HEK293 (cell line): ENCODE results near the gene TMEM91.

Experiments used
- GFI1B ChIP-seq: fragments of 450-650 bp; formaldehyde crosslinking; IDR thresholded peaks from 2 replicates; pipeline ENCODE4 v1.5.1; 2016; ENCODE audit warnings: missing biosample characterization, missing genetic modification characterization
- IKZF3 ChIP-seq: fragments of 450-650 bp; IDR thresholded peaks from 2 replicates; pipeline ENCODE4 v1.5.0; 2018; ENCODE audit warnings: missing biosample characterization, mild to moderate bottlenecking, missing genetic modification characterization, moderate library complexity
- KLF7 ChIP-seq: fragments of 450-650 bp; formaldehyde crosslinking; IDR thresholded peaks from 2 replicates; pipeline ENCODE4 v1.5.1; 2016; ENCODE audit warnings: missing biosample characterization, missing genetic modification characterization, borderline replicate concordance
- MZF1 ChIP-seq: fragments of 450-650 bp; formaldehyde crosslinking; IDR thresholded peaks from 2 replicates; pipeline ENCODE4 v1.5.1; 2017; ENCODE audit warnings: missing biosample characterization, missing genetic modification characterization, borderline replicate concordance
- OVOL3 ChIP-seq: fragments of 450-650 bp; formaldehyde crosslinking; IDR thresholded peaks from 2 replicates; pipeline ENCODE4 v1.5.1; 2016; ENCODE audit warnings: missing biosample characterization, missing genetic modification characterization
- PRDM1 ChIP-seq: fragments of 450-650 bp; formaldehyde crosslinking; IDR thresholded peaks from 2 replicates; pipeline ENCODE4; 2016; ENCODE audit warnings: missing biosample characterization, missing genetic modification characterization
- REST ChIP-seq: fragments of 450-650 bp; formaldehyde crosslinking; IDR thresholded peaks from 2 replicates; pipeline ENCODE4 v1.5.1; 2016; ENCODE audit warnings: missing biosample characterization, missing genetic modification characterization
- ZNF112 ChIP-seq: fragments of 450-650 bp; formaldehyde crosslinking; IDR thresholded peaks from 2 replicates; pipeline ENCODE4 v1.5.0; 2017; ENCODE audit warnings: missing biosample characterization, missing genetic modification characterization
- ZNF155 ChIP-seq: fragments of 450-650 bp; formaldehyde crosslinking; IDR thresholded peaks from 2 replicates; pipeline ENCODE4 v1.5.1; 2016; ENCODE audit warnings: missing biosample characterization, missing genetic modification characterization
- ZNF214 ChIP-seq: fragments of 450-650 bp; formaldehyde crosslinking; IDR thresholded peaks from 2 replicates; pipeline ENCODE4 v1.5.1; 2017; ENCODE audit warnings: missing biosample characterization, mild to moderate bottlenecking, missing genetic modification characterization, borderline replicate concordance
- ZNF23 ChIP-seq: fragments of 450-650 bp; formaldehyde crosslinking; IDR thresholded peaks from 2 replicates; pipeline ENCODE4 v1.5.1; 2016; ENCODE audit warnings: missing biosample characterization, missing genetic modification characterization, borderline replicate concordance
- ZNF24 ChIP-seq: fragments of 450-650 bp; formaldehyde crosslinking; IDR thresholded peaks from 2 replicates; pipeline ENCODE4 v1.5.1; 2016; ENCODE audit warnings: missing biosample characterization, missing genetic modification characterization
- ZNF248 ChIP-seq: fragments of 450-650 bp; formaldehyde crosslinking; IDR thresholded peaks from 2 replicates; pipeline ENCODE4 v1.5.1; 2017; ENCODE audit warnings: missing biosample characterization, missing genetic modification characterization
- ZNF266 ChIP-seq: fragments of 450-650 bp; formaldehyde crosslinking; IDR thresholded peaks from 2 replicates; pipeline ENCODE4 v1.5.1; 2016; ENCODE audit warnings: missing biosample characterization, missing genetic modification characterization, low read depth
- ZNF341 ChIP-seq: fragments of 450-650 bp; formaldehyde crosslinking; IDR thresholded peaks from 2 replicates; pipeline ENCODE4; 2016; ENCODE audit warnings: low read depth, missing biosample characterization, missing genetic modification characterization
- ZNF37A ChIP-seq: fragments of 450-650 bp; IDR thresholded peaks from 2 replicates; pipeline ENCODE4 v1.5.1; 2018; ENCODE audit warnings: missing biosample characterization, missing genetic modification characterization
- ZNF404 ChIP-seq: fragments of 450-650 bp; formaldehyde crosslinking; IDR thresholded peaks from 2 replicates; pipeline ENCODE4 v1.5.1; 2017; ENCODE audit warnings: missing biosample characterization, missing genetic modification characterization
- ZNF433 ChIP-seq: fragments of 450-650 bp; formaldehyde crosslinking; IDR thresholded peaks from 2 replicates; pipeline ENCODE4 v1.5.1; 2016; ENCODE audit warnings: missing biosample characterization, missing genetic modification characterization, low read depth
- ZNF548 ChIP-seq: fragments of 450-650 bp; formaldehyde crosslinking; IDR thresholded peaks from 2 replicates; pipeline ENCODE4 v1.5.1; 2016; ENCODE audit warnings: missing biosample characterization, missing genetic modification characterization
- ZNF549 ChIP-seq: fragments of 450-650 bp; IDR thresholded peaks from 2 replicates; pipeline ENCODE4 v1.5.1; 2018; ENCODE audit warnings: missing biosample characterization, missing genetic modification characterization, mild to moderate bottlenecking, inconsistent platforms, moderate library complexity
- ZNF580 ChIP-seq: fragments of 450-650 bp; formaldehyde crosslinking; IDR thresholded peaks from 2 replicates; pipeline ENCODE4 v1.5.1; 2016; ENCODE audit warnings: missing biosample characterization, missing genetic modification characterization
- ZNF600 ChIP-seq: fragments of 450-650 bp; formaldehyde crosslinking; IDR thresholded peaks from 2 replicates; pipeline ENCODE4 v1.5.1; 2016; ENCODE audit warnings: missing biosample characterization, missing genetic modification characterization
- TF ChIP-seq, protein P1 (sequence below): fragments of 450-650 bp; formaldehyde crosslinking; IDR thresholded peaks from 2 replicates; pipeline ENCODE4 v1.5.1; 2016; ENCODE audit warnings: missing biosample characterization, missing genetic modification characterization
- TF ChIP-seq, protein P2 (sequence below): fragments of 450-650 bp; formaldehyde crosslinking; IDR thresholded peaks from 2 replicates; pipeline ENCODE4 v1.5.1; 2016; ENCODE audit warnings: missing biosample characterization, missing genetic modification characterization
- TF ChIP-seq, protein P3 (sequence below): fragments of 450-650 bp; formaldehyde crosslinking; optimal IDR thresholded peaks from 2 replicates; pipeline ENCODE3; 2016; ENCODE audit warnings: missing biosample characterization, mild to moderate bottlenecking, missing genetic modification characterization
- TF ChIP-seq, protein P4 (sequence below): fragments of 450-650 bp; formaldehyde crosslinking; IDR thresholded peaks from 2 replicates; pipeline ENCODE4 v1.5.1; 2016; ENCODE audit warnings: missing biosample characterization, missing genetic modification characterization

Gene TMEM91

DNA sequence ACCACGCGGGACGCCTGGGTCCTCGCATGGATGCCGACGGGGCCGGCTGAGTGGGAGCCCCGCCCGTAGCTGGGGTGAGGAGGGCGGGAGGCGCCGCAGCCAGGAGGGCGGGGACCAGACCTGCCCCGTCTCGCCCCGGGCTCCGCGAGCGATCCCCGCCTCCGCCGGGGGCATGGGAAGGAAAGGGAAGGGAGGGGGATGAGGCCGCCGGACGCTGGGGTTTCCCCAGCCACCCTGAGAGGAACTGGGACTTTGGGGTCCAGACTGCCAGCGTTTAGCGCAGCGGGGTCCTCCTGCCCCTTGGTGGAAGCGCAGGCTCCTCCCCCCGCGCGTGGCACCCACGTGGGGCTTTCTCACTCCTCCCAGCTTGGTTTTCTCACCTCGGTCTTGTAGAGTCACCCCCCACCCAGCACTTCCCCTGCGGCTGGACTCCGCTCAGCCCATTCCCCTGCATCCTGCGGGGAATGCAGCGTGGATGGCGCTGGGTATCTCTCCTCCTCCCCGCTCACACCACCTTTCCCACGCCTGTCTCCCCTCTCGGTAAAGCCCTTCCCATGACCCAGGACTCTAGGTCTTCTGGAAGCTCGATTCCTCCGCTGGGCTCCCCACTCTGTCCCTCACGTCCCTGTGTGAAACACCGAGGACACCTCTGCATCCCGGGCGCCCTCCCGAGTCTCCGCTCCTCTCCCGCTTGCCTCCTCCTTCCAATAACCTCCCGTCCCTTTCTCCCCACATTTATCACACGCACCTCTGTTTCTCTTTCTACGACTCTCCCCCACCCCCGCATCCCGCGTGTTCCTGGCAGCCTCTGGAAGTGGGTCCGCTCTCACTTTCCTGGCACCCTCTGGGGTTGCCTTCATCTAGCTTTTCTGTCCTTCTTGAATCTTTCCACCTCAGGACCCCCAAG, 24.7 kb upstream of the TMEM91 start (continued):
- TF ChIP-seq KLF7 (tag by site-specific recombination) (peak; percentile 18; the same call in 1 of the 2 replicates), ZNF580 (tag by site-specific recombination) (no peak), GFI1B (tag by site-specific recombination) (no peak), PRDM1 (tag by site-specific recombination) (peak; percentile 96), ZNF548 (tag by site-specific recombination) (no peak), ZNF248 (tag by site-specific recombination) (no peak), ZNF24 (tag by site-specific recombination) (no peak), IKZF3 (tag by site-specific recombination) (peak; percentile 58; the same call in 1 of the 2 replicates), ZNF404 (no peak), ZNF214 (tag by site-specific recombination) (no peak), ZNF112 (tag by site-specific recombination) (no peak), MZF1 (tag by site-specific recombination) (peak; percentile 64; the same call in 1 of the 2 replicates), ZNF23 (tag by site-specific recombination) (no peak), ZNF433 (tag by site-specific recombination) (no peak), ZNF549 (tag by site-specific recombination) (no peak), OVOL3 (tag by site-specific recombination) (no peak), ZNF341 (peak; percentile 67), ZNF266 (tag by site-specific recombination) (no peak), ZNF600 (no peak), ZNF155 (no peak), REST (tag by site-specific recombination) (no peak), ZNF37A (tag by site-specific recombination) (no peak)
- TF ChIP-seq, protein P1, sequence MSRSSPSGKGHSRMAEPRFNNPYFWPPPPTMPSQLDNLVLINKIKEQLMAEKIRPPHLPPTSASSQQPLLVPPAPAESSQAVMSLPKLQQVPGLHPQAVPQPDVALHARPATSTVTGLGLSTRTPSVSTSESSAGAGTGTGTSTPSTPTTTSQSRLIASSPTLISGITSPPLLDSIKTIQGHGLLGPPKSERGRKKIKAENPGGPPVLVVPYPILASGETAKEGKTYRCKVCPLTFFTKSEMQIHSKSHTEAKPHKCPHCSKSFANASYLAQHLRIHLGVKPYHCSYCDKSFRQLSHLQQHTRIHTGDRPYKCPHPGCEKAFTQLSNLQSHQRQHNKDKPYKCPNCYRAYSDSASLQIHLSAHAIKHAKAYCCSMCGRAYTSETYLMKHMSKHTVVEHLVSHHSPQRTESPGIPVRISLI (tag by site-specific recombination): no peak
- TF ChIP-seq, protein P2, sequence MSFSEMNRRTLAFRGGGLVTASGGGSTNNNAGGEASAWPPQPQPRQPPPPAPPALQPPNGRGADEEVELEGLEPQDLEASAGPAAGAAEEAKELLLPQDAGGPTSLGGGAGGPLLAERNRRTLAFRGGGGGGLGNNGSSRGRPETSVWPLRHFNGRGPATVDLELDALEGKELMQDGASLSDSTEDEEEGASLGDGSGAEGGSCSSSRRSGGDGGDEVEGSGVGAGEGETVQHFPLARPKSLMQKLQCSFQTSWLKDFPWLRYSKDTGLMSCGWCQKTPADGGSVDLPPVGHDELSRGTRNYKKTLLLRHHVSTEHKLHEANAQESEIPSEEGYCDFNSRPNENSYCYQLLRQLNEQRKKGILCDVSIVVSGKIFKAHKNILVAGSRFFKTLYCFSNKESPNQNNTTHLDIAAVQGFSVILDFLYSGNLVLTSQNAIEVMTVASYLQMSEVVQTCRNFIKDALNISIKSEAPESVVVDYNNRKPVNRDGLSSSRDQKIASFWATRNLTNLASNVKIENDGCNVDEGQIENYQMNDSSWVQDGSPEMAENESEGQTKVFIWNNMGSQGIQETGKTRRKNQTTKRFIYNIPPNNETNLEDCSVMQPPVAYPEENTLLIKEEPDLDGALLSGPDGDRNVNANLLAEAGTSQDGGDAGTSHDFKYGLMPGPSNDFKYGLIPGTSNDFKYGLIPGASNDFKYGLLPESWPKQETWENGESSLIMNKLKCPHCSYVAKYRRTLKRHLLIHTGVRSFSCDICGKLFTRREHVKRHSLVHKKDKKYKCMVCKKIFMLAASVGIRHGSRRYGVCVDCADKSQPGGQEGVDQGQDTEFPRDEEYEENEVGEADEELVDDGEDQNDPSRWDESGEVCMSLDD (tag by site-specific recombination): 0 out of 2 replicates have a peak, but pooled peaks have one; percentile 26
- TF ChIP-seq, protein P3, sequence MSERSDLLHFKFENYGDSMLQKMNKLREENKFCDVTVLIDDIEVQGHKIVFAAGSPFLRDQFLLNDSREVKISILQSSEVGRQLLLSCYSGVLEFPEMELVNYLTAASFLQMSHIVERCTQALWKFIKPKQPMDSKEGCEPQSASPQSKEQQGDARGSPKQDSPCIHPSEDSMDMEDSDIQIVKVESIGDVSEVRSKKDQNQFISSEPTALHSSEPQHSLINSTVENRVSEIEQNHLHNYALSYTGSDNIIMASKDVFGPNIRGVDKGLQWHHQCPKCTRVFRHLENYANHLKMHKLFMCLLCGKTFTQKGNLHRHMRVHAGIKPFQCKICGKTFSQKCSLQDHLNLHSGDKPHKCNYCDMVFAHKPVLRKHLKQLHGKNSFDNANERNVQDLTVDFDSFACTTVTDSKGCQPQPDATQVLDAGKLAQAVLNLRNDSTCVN (tag by site-specific recombination): peak; percentile 29
- TF ChIP-seq, protein P4, sequence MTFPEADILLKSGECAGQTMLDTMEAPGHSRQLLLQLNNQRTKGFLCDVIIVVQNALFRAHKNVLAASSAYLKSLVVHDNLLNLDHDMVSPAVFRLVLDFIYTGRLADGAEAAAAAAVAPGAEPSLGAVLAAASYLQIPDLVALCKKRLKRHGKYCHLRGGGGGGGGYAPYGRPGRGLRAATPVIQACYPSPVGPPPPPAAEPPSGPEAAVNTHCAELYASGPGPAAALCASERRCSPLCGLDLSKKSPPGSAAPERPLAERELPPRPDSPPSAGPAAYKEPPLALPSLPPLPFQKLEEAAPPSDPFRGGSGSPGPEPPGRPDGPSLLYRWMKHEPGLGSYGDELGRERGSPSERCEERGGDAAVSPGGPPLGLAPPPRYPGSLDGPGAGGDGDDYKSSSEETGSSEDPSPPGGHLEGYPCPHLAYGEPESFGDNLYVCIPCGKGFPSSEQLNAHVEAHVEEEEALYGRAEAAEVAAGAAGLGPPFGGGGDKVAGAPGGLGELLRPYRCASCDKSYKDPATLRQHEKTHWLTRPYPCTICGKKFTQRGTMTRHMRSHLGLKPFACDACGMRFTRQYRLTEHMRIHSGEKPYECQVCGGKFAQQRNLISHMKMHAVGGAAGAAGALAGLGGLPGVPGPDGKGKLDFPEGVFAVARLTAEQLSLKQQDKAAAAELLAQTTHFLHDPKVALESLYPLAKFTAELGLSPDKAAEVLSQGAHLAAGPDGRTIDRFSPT (tag by site-specific recombination): no peak
